Measurements from ENCODE around the gene SLC13A3.

- TF ChIP-seq CTCF (conservative IDR thresholded peaks at IDR 0.05; ENCODE audit: low read length) (no peak), EZH2phosphoT487 (IDR thresholded peaks at IDR 0.05; ENCODE audit: borderline replicate concordance) (no peak)
These were observed 49.6 kb downstream of the SLC13A3 start for GRCh38 chr20:46601603-46602122.
